Measurements from ENCODE around the gene CD200R1.

CD200R1 gene

GRCh38 chr3:112889357-112889756, 85.5 kb downstream of the CD200R1 start:
- no peak for TF ChIP-seq TAF1 (IDR thresholded peaks at IDR 0.05; ENCODE audit: borderline replicate concordance, insufficient read depth, low read length)
- no peak for TF ChIP-seq POLR2AphosphoS5 (IDR thresholded peaks at IDR 0.05; ENCODE audit: low read depth, low read length)
- no peak for TF ChIP-seq FOXP2 (optimal IDR thresholded peaks at IDR 0.05; ENCODE audit: borderline replicate concordance, extremely low read depth, extremely low read length, insufficient read depth)
- TF ChIP-seq SIN3A (IDR thresholded peaks at IDR 0.05; ENCODE audit: borderline replicate concordance, insufficient read depth, low read length), result no peak

GRCh38 chr3:112888381-112889085, 86.4 kb downstream of the CD200R1 start:
- no peak for TF ChIP-seq REST (IDR thresholded peaks at IDR 0.05; ENCODE audit: insufficient read depth in 1 of 2, low read depth in 2 of 2, low read length in 2 of 2)
- TF ChIP-seq TAF1 (IDR thresholded peaks at IDR 0.05; ENCODE audit: borderline replicate concordance, insufficient read depth, low read length), result no peak
- TF ChIP-seq FOXP2 (optimal IDR thresholded peaks at IDR 0.05; ENCODE audit: borderline replicate concordance, extremely low read depth, extremely low read length, insufficient read depth), result no peak
- no peak for TF ChIP-seq POLR2AphosphoS5 (IDR thresholded peaks at IDR 0.05; ENCODE audit: low read depth, low read length)

- no peak for TF ChIP-seq TAF1 (IDR thresholded peaks at IDR 0.05; ENCODE audit: borderline replicate concordance, insufficient read depth, low read length)
- no peak for TF ChIP-seq FOXP2 (optimal IDR thresholded peaks at IDR 0.05; ENCODE audit: borderline replicate concordance, extremely low read depth, extremely low read length, insufficient read depth)
- TF ChIP-seq REST (IDR thresholded peaks at IDR 0.05; ENCODE audit: insufficient read depth in 1 of 2, low read depth in 2 of 2, low read length in 2 of 2), result no peak
- TF ChIP-seq POLR2AphosphoS5 (IDR thresholded peaks at IDR 0.05; ENCODE audit: low read depth, low read length), result no peak
- no peak for TF ChIP-seq SIN3A (IDR thresholded peaks at IDR 0.05; ENCODE audit: borderline replicate concordance, insufficient read depth, low read length)
Observed at GRCh38 chr3:112884678-112885290, 90.1 kb downstream of the CD200R1 start.

- TF ChIP-seq REST (IDR thresholded peaks at IDR 0.05; ENCODE audit: insufficient read depth in 1 of 2, low read depth in 2 of 2, low read length in 2 of 2) (no peak), FOXP2 (optimal IDR thresholded peaks at IDR 0.05; ENCODE audit: borderline replicate concordance, extremely low read depth, extremely low read length, insufficient read depth) (no peak), POLR2AphosphoS5 (IDR thresholded peaks at IDR 0.05; ENCODE audit: low read depth, low read length) (no peak), TAF1 (IDR thresholded peaks at IDR 0.05; ENCODE audit: borderline replicate concordance, insufficient read depth, low read length) (no peak), SIN3A (IDR thresholded peaks at IDR 0.05; ENCODE audit: borderline replicate concordance, insufficient read depth, low read length) (no peak)
Observed at GRCh38 chr3:112881891-112882290, 93.0 kb downstream of the CD200R1 start.

- no peak for TF ChIP-seq TAF1 (IDR thresholded peaks at IDR 0.05; ENCODE audit: borderline replicate concordance, insufficient read depth, low read length)
- TF ChIP-seq REST (IDR thresholded peaks at IDR 0.05; ENCODE audit: insufficient read depth in 1 of 2, low read depth in 2 of 2, low read length in 2 of 2), result no peak
- no peak for TF ChIP-seq FOXP2 (optimal IDR thresholded peaks at IDR 0.05; ENCODE audit: borderline replicate concordance, extremely low read depth, extremely low read length, insufficient read depth)
- no peak for TF ChIP-seq POLR2AphosphoS5 (IDR thresholded peaks at IDR 0.05; ENCODE audit: low read depth, low read length)
- TF ChIP-seq SIN3A (IDR thresholded peaks at IDR 0.05; ENCODE audit: borderline replicate concordance, insufficient read depth, low read length), result no peak
Observed at GRCh38 chr3:112875561-112875960, 99.3 kb downstream of the CD200R1 start.

All from PFSK-1 (cell line).